Stimulated activated naive CD8-positive, alpha-beta T cell treated with anti-CD3 and anti-CD28 coated beads, Interleukin-15, amount 100 ng/mL, for 72 hours (primary cell): ENCODE measurements around the gene SLC45A3.
"Not testable (repeated sequence)": the region's sequence is repeated elsewhere in the genome, so short reads cannot be mapped to it uniquely, and the experiment has no call there.

ENCODE experiments used
- ATAC-seq: fragments of 150-1000 bp; cut with Tn5 transposase; 2 replicates; pipeline ENCODE4 v1.10.0; 2021; ENCODE audit warnings: mild to moderate bottlenecking, moderate library complexity
- DNase-seq, 2 donors: peaks; one replicate each; pipeline ENCODE4 v3.0.0; 2021 to 2022
- H3K27ac Mint-ChIP-seq, 2 donors: one replicate each; pipeline ENCODE4 v1.8.0; 2022; ENCODE audit warnings: mild to moderate bottlenecking in 2 of 2, mixed read lengths in 2 of 2, moderate library complexity in 2 of 2
- H3K27me3 Mint-ChIP-seq: one replicate; pipeline ENCODE4 v1.8.0; 2022; ENCODE audit warnings: mixed read lengths
- H3K4me1 Mint-ChIP-seq: one replicate; pipeline ENCODE4 v1.8.0; 2022; ENCODE audit warnings: mild to moderate bottlenecking, mixed read lengths
- H3K4me3 Mint-ChIP-seq, 2 donors: one replicate each; pipeline ENCODE4 v1.8.0; 2022; ENCODE audit warnings: mild to moderate bottlenecking in 2 of 2, mixed read lengths in 2 of 2, moderate library complexity in 1 of 2
- H3K9me3 Mint-ChIP-seq, 2 donors: one replicate each; pipeline ENCODE4 v1.8.0; 2022; ENCODE audit warnings: mixed read lengths in 2 of 2

The SLC45A3 gene, protein sequence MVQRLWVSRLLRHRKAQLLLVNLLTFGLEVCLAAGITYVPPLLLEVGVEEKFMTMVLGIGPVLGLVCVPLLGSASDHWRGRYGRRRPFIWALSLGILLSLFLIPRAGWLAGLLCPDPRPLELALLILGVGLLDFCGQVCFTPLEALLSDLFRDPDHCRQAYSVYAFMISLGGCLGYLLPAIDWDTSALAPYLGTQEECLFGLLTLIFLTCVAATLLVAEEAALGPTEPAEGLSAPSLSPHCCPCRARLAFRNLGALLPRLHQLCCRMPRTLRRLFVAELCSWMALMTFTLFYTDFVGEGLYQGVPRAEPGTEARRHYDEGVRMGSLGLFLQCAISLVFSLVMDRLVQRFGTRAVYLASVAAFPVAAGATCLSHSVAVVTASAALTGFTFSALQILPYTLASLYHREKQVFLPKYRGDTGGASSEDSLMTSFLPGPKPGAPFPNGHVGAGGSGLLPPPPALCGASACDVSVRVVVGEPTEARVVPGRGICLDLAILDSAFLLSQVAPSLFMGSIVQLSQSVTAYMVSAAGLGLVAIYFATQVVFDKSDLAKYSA

DNA sequence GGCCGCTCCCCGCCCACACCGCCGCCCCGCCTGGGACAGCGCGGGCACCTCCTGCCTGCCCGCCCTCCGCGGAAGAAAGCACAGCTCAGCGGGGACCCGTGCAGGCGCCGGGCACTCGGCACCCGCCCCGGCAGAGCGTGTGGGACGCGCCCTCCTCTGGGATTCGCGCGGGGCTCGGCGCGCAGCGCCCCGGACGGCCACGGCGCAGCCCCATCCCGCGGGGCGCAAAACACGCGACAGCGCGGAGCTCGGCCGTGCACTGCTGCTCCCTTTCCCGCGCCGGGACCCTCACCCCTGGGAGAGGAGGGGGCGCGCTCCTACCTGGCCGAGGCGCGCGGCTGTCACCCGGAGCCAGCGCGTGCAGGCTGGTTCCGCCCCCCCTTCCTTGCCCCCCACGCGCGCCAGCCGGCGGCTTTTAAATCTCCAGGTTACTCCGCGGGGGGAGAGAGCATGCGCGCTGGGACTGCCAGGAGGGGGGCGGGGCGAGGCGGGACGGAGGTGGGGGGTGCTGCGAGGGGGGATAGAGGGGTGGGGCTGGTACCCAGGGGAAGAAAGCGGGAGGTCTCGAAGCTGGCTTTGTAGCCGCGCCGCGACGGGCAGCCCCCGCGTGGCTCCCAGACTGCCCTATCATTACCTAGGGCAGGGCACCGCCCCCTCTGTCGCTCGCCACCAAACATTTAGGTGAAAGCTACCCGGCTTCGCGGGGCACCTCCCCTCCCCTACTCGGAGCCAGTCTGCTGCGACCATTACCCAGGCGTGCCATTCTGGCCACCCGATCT, at the start of gene SLC45A3:
SLC45A3 (minus strand) TSS at position 437 of the 779 bp plus-strand sequence. CDS start 15,853 bp downstream, outside the sequence.
- Mint-ChIP-seq H3K4me1 (peaks cover 19% of the 10 kb centered on the region), H3K9me3 (no peaks in the 10 kb centered on the region), H3K27me3 (peaks cover 48% of the 10 kb centered on the region), H3K4me3 (peak within 1 kb of the TSS; percentile 86), H3K27ac (peak within 1 kb of the TSS in 1 of 2 donors; percentile 41)
- ATAC-seq: peak; percentile 90
- peak in 1 of 2 donors; percentile 38 for DNase-seq

GRCh38 chr1:205726619-205727125, 46.4 kb upstream of the SLC45A3 start:
- Mint-ChIP-seq H3K27ac (no peak overlapping the region), H3K4me3 (no peak overlapping the region), H3K9me3 (no peaks in the 10 kb centered on the region), H3K4me1 (peaks cover 24% of the 10 kb centered on the region), H3K27me3 (no peaks in the 10 kb centered on the region)
- no peak for ATAC-seq
- DNase-seq: no peak

DNA sequence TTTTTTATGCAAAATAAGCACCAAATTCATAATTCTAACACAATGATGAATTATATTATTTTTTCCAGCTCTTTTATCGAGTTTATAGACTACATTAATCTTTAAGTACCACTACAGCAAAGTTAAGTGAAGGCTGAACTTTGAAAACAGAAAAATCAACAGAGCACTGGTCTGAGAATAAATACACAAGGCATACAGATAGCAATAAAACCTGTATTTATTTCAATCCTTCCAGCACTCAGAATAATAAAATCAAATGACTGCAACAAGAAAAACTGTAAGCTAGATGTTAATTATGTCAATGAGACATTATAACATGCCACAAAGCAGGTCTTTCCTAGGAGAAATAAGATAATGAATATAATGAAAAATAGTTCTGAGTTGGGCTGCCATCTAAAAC, 45.2 kb upstream of the SLC45A3 start:
- H3K9me3 Mint-ChIP-seq: no peaks in the 10 kb centered on the region
- H3K27ac Mint-ChIP-seq: no peak overlapping the region
- no peaks in the 10 kb centered on the region for H3K27me3 Mint-ChIP-seq
- H3K4me1 Mint-ChIP-seq: peaks cover 17% of the 10 kb centered on the region
- H3K4me3 Mint-ChIP-seq: no peak overlapping the region
- no peak for ATAC-seq
- no peak for DNase-seq

DNA sequence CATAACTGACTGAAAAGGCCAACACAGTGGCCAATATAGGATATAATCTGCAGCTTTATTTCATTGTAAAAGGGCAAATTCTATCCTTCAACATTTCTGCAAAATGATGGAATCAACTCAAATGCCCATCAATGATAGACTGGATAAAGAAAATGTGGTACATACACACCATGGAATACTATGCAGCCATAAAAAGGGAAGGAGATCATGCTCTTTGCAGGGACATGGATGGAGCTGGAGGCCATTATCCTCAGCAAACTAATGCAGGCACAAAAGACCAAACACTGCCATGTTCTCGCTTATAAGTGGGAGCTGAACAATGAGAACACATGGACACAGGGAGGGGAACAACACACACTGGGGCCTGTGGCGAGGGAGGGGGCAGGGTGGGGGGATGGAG, 40.4 kb upstream of the SLC45A3 start:
- peaks cover 34% of the 10 kb centered on the region for H3K4me1 Mint-ChIP-seq
- not testable (repeated sequence) for H3K27me3 Mint-ChIP-seq, H3K9me3 Mint-ChIP-seq, DNase-seq, H3K4me3 Mint-ChIP-seq, ATAC-seq, H3K27ac Mint-ChIP-seq

DNA sequence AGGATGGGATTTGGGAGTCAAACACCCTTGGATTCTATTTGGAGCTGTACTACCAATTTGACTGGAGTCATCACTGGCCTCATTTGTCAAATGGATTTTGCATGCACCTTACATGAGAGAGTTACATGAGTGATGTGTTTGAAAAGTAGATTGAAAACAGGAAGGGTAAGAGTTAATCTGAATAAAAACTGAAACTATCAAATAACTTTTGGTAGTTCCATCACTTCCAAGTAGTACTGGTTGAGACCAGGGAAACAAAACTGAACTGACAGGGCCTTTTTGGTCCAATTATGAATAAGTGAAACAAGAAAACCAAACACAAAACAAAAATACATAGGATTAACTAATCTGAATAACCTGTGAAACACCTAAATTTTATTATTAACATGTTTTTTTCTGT, 39.5 kb upstream of the SLC45A3 start:
- peaks cover 41% of the 10 kb centered on the region for H3K4me1 Mint-ChIP-seq

GRCh38 chr1:205719015-205719414, 38.7 kb upstream of the SLC45A3 start:
- no peaks in the 10 kb centered on the region for H3K27me3 Mint-ChIP-seq
- DNase-seq (no peak), ATAC-seq (no peak)
- H3K9me3 Mint-ChIP-seq: no peaks in the 10 kb centered on the region
- no peak overlapping the region for H3K27ac Mint-ChIP-seq
- H3K4me1 Mint-ChIP-seq: peaks cover 47% of the 10 kb centered on the region
- peak overlapping the region in 1 of 2 donors; percentile 2 for H3K4me3 Mint-ChIP-seq

More for the DNA sequence above, 39.5 kb upstream of the SLC45A3 start:
- ATAC-seq: peak; percentile 93
- Mint-ChIP-seq H3K9me3 (no peaks in the 10 kb centered on the region), H3K4me3 (peak overlapping the region in 1 of 2 donors; percentile 33), H3K27me3 (no peaks in the 10 kb centered on the region), H3K27ac (no peak overlapping the region)
- no peak for DNase-seq

DNA sequence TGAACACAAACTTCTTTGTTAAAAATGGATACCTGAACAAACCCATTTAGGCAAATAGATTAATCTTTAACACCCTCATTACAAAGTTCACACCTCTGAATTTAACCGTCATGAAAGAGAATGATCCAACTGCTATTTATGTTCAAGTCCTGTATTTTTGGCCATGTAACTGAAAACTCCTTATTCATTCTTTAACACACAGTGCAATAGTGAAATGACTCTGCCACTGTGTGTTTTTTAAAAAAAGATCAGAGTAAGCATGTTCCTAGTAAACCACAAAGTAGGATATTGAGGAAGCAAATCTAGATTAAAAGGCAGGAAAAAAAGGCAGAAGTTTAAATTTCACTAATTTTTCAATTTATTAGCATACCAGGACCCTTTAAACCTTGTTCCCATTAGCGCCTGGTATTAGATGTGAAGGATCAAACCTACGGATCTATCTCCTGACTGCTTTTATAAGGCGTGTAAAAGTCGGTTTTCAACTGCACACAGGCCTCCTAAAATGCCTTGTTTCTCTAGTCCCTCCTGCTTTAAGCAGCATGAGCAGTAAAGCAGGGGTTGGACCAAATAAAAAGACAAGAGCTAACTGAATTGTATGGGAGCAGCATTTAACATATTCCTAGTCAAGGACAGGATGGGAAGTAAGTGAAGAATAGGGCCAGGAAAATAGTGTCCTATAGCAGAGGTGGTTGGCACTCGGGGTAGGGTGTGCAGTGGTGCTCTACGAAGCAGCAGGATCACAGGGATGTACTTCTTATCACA, 36.2 kb upstream of the SLC45A3 start:
- Mint-ChIP-seq H3K4me3 (no peak overlapping the region), H3K9me3 (no peaks in the 10 kb centered on the region), H3K4me1 (peaks cover 58% of the 10 kb centered on the region), H3K27me3 (no peaks in the 10 kb centered on the region), H3K27ac (no peak overlapping the region)
- ATAC-seq: no peak
- DNase-seq: no peak

DNA sequence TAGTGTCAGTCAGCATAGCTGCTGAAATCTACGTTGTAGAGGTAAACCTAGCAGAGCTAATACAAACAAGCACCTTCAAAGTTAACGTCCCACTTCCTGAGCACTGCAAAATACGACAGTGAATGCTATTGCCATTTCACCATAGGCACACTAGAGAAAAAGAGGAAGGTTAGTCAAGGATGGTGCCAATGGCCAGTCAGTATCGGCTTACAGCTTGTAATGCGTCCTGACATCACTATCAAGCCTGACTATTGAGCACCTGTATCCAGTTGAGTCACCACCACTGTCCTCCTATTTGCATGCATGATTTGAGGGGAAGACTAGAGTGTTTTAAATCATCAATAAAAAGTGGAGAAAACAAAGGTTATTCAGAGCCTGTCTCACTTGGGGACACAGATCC, 35.3 kb upstream of the SLC45A3 start:
- ATAC-seq: no peak
- H3K27me3 Mint-ChIP-seq: no peaks in the 10 kb centered on the region
- no peak overlapping the region for H3K27ac Mint-ChIP-seq
- H3K4me1 Mint-ChIP-seq: peaks cover 63% of the 10 kb centered on the region
- no peak for DNase-seq
- no peak overlapping the region for H3K4me3 Mint-ChIP-seq
- H3K9me3 Mint-ChIP-seq: no peaks in the 10 kb centered on the region

GRCh38 chr1:205714906-205715246, 34.6 kb upstream of the SLC45A3 start:
- H3K4me3 Mint-ChIP-seq: no peak overlapping the region
- H3K9me3 Mint-ChIP-seq: no peaks in the 10 kb centered on the region
- ATAC-seq (no peak), DNase-seq (no peak)
- H3K27ac Mint-ChIP-seq: peak overlapping the region in 1 of 2 donors; percentile 27
- no peaks in the 10 kb centered on the region for H3K27me3 Mint-ChIP-seq
- H3K4me1 Mint-ChIP-seq: peaks cover 57% of the 10 kb centered on the region

GRCh38 chr1:205714190-205714905, 34.0 kb upstream of the SLC45A3 start:
- Mint-ChIP-seq H3K27ac (no peak overlapping the region), H3K4me1 (peaks cover 52% of the 10 kb centered on the region), H3K4me3 (no peak overlapping the region), H3K9me3 (no peaks in the 10 kb centered on the region), H3K27me3 (no peaks in the 10 kb centered on the region)
- DNase-seq (no peak), ATAC-seq (no peak)

- no peak overlapping the region for H3K4me3 Mint-ChIP-seq
- H3K27me3 Mint-ChIP-seq: no peaks in the 10 kb centered on the region
- ATAC-seq (peak; percentile 95), DNase-seq (peak; percentile 55 to 58)
- peak overlapping the region; percentile 18 to 19 for H3K27ac Mint-ChIP-seq
- H3K9me3 Mint-ChIP-seq: no peaks in the 10 kb centered on the region
- peaks cover 35% of the 10 kb centered on the region for H3K4me1 Mint-ChIP-seq
Measured at GRCh38 chr1:205711105-205712048, 31.1 kb upstream of the SLC45A3 start.

GRCh38 chr1:205710201-205711062, 30.1 kb upstream of the SLC45A3 start:
- no peak overlapping the region for H3K4me3 Mint-ChIP-seq
- H3K27me3 Mint-ChIP-seq: no peaks in the 10 kb centered on the region
- no peak overlapping the region for H3K27ac Mint-ChIP-seq
- no peak for ATAC-seq
- DNase-seq: no peak
- H3K4me1 Mint-ChIP-seq: peaks cover 35% of the 10 kb centered on the region
- H3K9me3 Mint-ChIP-seq: no peaks in the 10 kb centered on the region

GRCh38 chr1:205709640-205710039, 29.3 kb upstream of the SLC45A3 start:
- DNase-seq (no peak), ATAC-seq (no peak)
- peaks cover 27% of the 10 kb centered on the region for H3K4me1 Mint-ChIP-seq
- no peaks in the 10 kb centered on the region for H3K27me3 Mint-ChIP-seq
- H3K27ac Mint-ChIP-seq: peak overlapping the region in 1 of 2 donors; percentile 80
- H3K9me3 Mint-ChIP-seq: no peaks in the 10 kb centered on the region
- H3K4me3 Mint-ChIP-seq: no peak overlapping the region
